ENCODE measurements around the gene CDK14. TPM values are rescaled to one million over a fixed set of nuclear protein-coding genes. Genes with fewer than 3 reads are reported as not detected.

Gene CDK14
- total and polyA plus RNA-seq, 11 donors: 2.9 to 37.7 (median 21.3) TPM

DNA sequence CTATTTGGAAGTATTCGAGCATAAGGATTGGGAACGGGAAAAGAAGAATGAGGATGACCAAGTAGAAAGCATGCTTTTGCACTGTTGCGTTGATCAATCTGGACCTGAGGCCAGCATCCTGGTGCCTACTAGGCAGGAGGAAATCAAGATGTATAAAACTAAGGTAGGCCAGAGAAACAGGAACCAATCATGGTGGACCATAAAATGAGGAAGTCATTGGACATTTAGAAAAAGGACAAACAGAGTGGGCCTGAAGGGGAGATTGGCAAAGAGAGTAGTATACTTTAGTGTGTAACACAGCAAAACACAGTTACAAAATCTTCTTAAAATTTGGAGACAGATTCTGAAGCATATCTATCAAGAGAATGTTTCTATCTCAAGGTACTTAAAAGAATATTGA, 497.1 kb downstream of the CDK14 start:
- no peak for ATAC-seq
- H3K9me3 ChIP-seq: no peaks in the 10 kb centered on the region
- H3K27ac ChIP-seq: no peak overlapping the region
- peaks cover 0 to 18% (median 5%) of the 10 kb centered on the region in 12 donors for H3K4me1 ChIP-seq
- WGBS, 4 donors: 96 to 98% (median 97%) methylated on average over 3 of the region's 3 CpGs
- no peak for DNase-seq
- no peaks in the 10 kb centered on the region for H3K36me3 ChIP-seq
- intact Hi-C loops (cut with DNase I): loop anchor here in 2 of 10 donors (5.0 to 10.0 kb wide), 3 partner anchors 162 to 684 kb away; partner anchors contain the start of gene FZD1 (in 1 of the 2)
- H3K4me3 ChIP-seq: no peak overlapping the region
- TF ChIP-seq POLR2A (IDR thresholded peaks at IDR 0.05): no peak
- TF ChIP-seq, protein P1, sequence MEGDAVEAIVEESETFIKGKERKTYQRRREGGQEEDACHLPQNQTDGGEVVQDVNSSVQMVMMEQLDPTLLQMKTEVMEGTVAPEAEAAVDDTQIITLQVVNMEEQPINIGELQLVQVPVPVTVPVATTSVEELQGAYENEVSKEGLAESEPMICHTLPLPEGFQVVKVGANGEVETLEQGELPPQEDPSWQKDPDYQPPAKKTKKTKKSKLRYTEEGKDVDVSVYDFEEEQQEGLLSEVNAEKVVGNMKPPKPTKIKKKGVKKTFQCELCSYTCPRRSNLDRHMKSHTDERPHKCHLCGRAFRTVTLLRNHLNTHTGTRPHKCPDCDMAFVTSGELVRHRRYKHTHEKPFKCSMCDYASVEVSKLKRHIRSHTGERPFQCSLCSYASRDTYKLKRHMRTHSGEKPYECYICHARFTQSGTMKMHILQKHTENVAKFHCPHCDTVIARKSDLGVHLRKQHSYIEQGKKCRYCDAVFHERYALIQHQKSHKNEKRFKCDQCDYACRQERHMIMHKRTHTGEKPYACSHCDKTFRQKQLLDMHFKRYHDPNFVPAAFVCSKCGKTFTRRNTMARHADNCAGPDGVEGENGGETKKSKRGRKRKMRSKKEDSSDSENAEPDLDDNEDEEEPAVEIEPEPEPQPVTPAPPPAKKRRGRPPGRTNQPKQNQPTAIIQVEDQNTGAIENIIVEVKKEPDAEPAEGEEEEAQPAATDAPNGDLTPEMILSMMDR (IDR thresholded peaks at IDR 0.05): no peak
- no peaks in the 10 kb centered on the region for H3K27me3 ChIP-seq

DNA sequence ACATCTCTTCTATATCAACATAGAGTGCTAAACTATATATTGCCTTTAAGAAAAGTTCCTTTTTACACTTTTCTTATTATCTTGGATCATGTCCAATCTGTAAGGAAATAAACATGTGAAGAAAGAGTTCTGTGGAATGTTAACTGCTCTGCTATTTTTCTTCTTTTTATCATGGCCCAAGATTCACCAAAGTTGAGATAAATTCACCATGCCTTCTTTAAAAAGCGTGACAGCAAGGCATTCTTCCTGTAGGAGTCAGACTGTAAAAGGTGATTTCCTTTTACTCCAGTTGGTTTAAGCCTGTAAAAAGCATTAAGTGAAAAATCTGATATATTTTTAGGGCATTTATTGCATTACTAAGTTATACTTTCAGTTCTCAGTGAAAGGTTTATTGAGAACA, 502.4 kb downstream of the CDK14 start:
- no peak for TF ChIP-seq POLR2A (IDR thresholded peaks at IDR 0.05)
- TF ChIP-seq, protein P1 (IDR thresholded peaks at IDR 0.05): no peak
- DNase-seq (no peak), ATAC-seq (no peak)
- no peaks in the 10 kb centered on the region for H3K4me1 ChIP-seq
- H3K27me3 ChIP-seq: no peaks in the 10 kb centered on the region
- H3K4me3 ChIP-seq: no peak overlapping the region
- H3K9me3 ChIP-seq: no peaks in the 10 kb centered on the region
- 75 to 86% (median 82%) methylated on average over 1 of the region's 1 CpG for WGBS, 4 donors
- no peak overlapping the region for H3K27ac ChIP-seq
- intact Hi-C loops (cut with DNase I): loop anchor here in 1 of 10 donors (10.0 kb wide), 1 partner anchor 156 kb away; no protein-coding TSS in a partner anchor
- H3K36me3 ChIP-seq: no peaks in the 10 kb centered on the region

DNA sequence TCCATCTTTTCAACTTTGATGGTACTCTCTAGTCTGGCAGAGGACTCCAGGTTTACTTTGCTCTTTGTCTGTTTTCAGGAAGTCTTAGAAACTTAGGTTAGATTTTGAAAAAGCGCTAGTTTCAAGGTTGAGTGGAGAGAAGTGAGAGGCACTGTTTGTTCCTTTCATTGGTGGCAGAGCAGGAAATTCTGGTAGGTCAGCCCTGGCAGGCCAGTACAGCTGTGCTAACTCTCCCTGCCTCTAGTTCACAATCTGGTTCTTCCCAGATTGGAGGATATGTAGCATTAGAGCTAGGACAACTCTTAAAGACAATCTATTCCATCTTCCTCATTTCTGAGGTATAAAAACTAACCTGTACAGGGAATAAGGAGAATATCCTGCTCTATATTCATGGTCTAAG, 507.2 kb downstream of the CDK14 start:
- Histone ChIP-seq H3K4me3 (no peak overlapping the region), H3K27me3 (no peaks in the 10 kb centered on the region), H3K4me1 (no peaks in the 10 kb centered on the region), H3K9me3 (no peaks in the 10 kb centered on the region), H3K36me3 (no peaks in the 10 kb centered on the region), H3K27ac (no peak overlapping the region)
- no peak for ATAC-seq
- intact Hi-C loops (cut with DNase I): no loop called here
- WGBS, 4 donors: 94 to 100% (median 98%) methylated on average over 1 of the region's 1 CpG
- TF ChIP-seq, protein P1 (IDR thresholded peaks at IDR 0.05): no peak
- no peak for TF ChIP-seq POLR2A (IDR thresholded peaks at IDR 0.05)
- no peak for DNase-seq

DNA sequence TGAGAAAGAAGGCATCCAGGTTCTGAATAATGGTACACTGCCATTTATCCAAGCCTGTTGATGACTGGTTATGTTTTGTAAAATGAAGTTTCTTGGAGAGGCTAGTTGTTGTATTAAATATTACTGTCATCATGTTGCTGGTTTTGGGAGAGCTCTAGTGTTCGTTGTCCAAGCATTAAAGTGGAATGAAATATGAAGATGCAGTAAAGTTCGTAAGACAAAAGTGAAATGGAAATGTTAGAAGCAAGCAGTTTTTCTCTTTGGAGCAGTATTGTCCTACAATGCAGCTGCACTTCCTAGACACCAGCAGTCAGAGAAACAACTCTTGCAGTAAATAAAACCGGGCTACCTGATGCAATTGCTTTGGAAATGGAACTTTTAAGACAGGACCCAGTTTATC, 511.3 kb downstream of the CDK14 start:
- intact Hi-C loops (cut with DNase I): no loop called here
- Histone ChIP-seq H3K9me3 (no peaks in the 10 kb centered on the region), H3K27me3 (no peaks in the 10 kb centered on the region), H3K4me1 (no peaks in the 10 kb centered on the region), H3K27ac (no peak overlapping the region), H3K36me3 (no peaks in the 10 kb centered on the region), H3K4me3 (no peak overlapping the region)
- ATAC-seq (no peak), DNase-seq (no peak)
- 88 to 93% (median 92%) methylated on average over 3 of the region's 3 CpGs for WGBS, 4 donors
- TF ChIP-seq, protein P1 (IDR thresholded peaks at IDR 0.05): no peak
- TF ChIP-seq POLR2A (IDR thresholded peaks at IDR 0.05): no peak

All from heart left ventricle (tissue), 16 donors.